ENCODE measurements around the gene ANKDD1A.

- TF ChIP-seq, protein P1, sequence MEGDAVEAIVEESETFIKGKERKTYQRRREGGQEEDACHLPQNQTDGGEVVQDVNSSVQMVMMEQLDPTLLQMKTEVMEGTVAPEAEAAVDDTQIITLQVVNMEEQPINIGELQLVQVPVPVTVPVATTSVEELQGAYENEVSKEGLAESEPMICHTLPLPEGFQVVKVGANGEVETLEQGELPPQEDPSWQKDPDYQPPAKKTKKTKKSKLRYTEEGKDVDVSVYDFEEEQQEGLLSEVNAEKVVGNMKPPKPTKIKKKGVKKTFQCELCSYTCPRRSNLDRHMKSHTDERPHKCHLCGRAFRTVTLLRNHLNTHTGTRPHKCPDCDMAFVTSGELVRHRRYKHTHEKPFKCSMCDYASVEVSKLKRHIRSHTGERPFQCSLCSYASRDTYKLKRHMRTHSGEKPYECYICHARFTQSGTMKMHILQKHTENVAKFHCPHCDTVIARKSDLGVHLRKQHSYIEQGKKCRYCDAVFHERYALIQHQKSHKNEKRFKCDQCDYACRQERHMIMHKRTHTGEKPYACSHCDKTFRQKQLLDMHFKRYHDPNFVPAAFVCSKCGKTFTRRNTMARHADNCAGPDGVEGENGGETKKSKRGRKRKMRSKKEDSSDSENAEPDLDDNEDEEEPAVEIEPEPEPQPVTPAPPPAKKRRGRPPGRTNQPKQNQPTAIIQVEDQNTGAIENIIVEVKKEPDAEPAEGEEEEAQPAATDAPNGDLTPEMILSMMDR (IDR thresholded peaks at IDR 0.05; ENCODE audit: poor library complexity, severe bottlenecking) = no peak
- TF ChIP-seq POLR2AphosphoS5 (IDR thresholded peaks at IDR 0.05) = no peak
- no peak for TF ChIP-seq TAF1 (IDR thresholded peaks at IDR 0.05; ENCODE audit: low read depth)
- no peak for TF ChIP-seq EZH2 (IDR thresholded peaks at IDR 0.05; ENCODE audit: borderline replicate concordance, insufficient read depth, low read length, poor library complexity, severe bottlenecking)
- no peak for TF ChIP-seq EP300 (conservative IDR thresholded peaks at IDR 0.05; ENCODE audit: poor library complexity, severe bottlenecking)
- no peak for TF ChIP-seq MXI1 (conservative IDR thresholded peaks at IDR 0.05; ENCODE audit: poor library complexity, severe bottlenecking)
- TF ChIP-seq RAD21 (conservative IDR thresholded peaks at IDR 0.05) = no peak
Measured at GRCh38 chr15:64938192-64938591, 26.5 kb downstream of the ANKDD1A start.

All from neural cell (in vitro differentiated cells).